Astrocyte of the cerebellum (primary cell): ENCODE data around the gene RPLP2.

ENCODE experiments used
- DNase-seq: peaks from one replicate; pipeline ENCODE4 v3.0.0-alpha.2; 2011; ENCODE audit warnings: low read depth
- H3K4me3 ChIP-seq: 2 replicates; pipeline ENCODE4 v1.5.1; 2011; ENCODE audit warnings: mild to moderate bottlenecking, low read depth, low read length, moderate library complexity
- CTCF ChIP-seq: IDR thresholded peaks from 2 replicates; pipeline ENCODE4 v1.5.1; 2012; ENCODE audit warnings: low read length, low read depth, moderate library complexity, mild to moderate bottlenecking; ENCODE audit errors: missing control alignments
- in situ Hi-C: cut with HindIII; loops from 2 replicates; pipeline ENCODE4 v1.10.0; 2017; ENCODE audit warnings: low sequenced_read_pairs

The RPLP2 gene

GRCh38 chr11:787084-787675 is 22.6 kb upstream of the RPLP2 start:
- H3K4me3 ChIP-seq, result no peak overlapping the region
- no peak for TF ChIP-seq CTCF
- DNase-seq, result no peak
- in situ Hi-C loops, result no loop called here

- no peak for DNase-seq
- no peak for TF ChIP-seq CTCF
- in situ Hi-C loops, result no loop called here
These were observed 21.6 kb upstream of the RPLP2 start for GRCh38 chr11:788009-788640.

DNA sequence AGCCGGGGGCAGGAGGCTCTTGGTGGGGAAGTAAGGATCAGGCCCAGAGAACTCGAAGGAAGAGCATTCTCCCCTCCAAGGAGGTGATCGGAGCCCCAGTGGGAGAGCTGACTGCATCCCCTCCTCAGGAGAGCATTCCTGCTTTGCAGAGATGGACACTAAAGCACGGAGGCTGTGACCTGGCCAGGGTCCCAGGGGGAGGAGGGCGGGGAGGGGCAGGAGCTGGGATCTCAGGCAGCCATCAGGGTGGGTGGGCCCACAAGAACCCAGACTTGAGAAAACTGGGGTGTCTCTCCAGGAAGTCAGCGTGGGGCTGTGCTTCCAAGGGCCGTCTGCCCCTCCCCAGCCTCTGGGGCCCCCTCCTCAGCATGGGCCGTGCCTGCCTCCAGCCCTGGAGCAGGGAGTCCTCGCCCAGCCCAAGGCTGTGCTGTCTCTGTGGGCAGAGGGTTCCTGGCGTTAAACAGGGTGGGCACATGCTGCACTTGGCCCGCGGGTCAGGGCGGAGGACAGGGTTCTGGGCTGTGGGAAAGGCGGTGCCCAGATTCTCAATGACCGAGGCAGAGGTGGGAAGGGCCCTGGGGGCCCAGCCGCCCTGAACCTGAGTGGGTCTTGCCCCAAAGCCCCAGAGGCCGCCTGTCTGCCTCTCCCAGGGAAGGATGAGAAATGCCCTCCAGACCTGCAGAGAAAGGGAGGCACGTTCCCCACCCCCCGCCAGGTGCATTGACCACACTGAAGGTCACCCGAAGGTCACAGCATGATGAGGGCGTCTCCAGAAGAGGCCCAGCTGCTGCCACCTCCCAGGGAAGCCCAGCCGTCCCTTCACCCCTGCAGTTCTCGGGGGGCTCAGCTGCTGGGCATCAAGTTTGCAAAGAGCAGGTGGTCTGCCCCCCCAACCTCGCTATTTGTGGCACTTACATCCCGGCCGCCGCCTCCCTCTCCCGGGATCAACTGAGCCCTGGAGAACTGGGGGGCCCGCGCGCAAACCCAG is 20.5 kb upstream of the RPLP2 start:
- peak overlapping the region; percentile 28 for H3K4me3 ChIP-seq
- in situ Hi-C loops, result no loop called here

More at GRCh38 chr11:788009-788640, 21.6 kb upstream of the RPLP2 start:
- no peak overlapping the region for H3K4me3 ChIP-seq

DNA sequence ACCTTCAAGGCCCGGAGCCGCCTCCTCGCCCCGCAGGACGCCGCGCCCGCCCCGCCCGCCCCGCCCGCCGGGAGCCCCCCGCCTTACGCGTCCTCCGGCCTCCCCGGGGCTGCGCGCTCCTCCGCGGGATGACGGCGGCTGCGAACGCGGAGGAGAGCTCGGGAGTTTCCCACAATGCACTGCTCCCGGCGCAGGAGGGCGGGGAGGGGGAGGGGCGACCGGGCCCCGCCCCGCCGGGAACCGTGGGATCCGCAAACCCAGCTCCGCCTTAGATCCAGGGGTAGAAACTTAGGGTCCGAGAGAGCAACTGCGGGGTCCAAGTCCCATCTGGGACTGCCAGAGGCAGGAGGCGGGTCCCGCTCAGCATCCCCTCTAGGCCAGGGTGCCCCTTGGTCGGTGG is 19.8 kb upstream of the RPLP2 start, which contains the start of gene CEND1:
Gene CEND1, minus strand, starts transcription at position 148 of the 400 bp plus-strand sequence. CDS start 1,514 bp downstream, outside the sequence.
- TF ChIP-seq CTCF, result no peak
- H3K4me3 ChIP-seq, result peak within 1 kb of the TSS; percentile 28
- no peak for DNase-seq
- in situ Hi-C loops, result no loop called here

More for the DNA sequence above, 20.5 kb upstream of the RPLP2 start:
- TF ChIP-seq CTCF, result no peak
- no peak for DNase-seq

DNA sequence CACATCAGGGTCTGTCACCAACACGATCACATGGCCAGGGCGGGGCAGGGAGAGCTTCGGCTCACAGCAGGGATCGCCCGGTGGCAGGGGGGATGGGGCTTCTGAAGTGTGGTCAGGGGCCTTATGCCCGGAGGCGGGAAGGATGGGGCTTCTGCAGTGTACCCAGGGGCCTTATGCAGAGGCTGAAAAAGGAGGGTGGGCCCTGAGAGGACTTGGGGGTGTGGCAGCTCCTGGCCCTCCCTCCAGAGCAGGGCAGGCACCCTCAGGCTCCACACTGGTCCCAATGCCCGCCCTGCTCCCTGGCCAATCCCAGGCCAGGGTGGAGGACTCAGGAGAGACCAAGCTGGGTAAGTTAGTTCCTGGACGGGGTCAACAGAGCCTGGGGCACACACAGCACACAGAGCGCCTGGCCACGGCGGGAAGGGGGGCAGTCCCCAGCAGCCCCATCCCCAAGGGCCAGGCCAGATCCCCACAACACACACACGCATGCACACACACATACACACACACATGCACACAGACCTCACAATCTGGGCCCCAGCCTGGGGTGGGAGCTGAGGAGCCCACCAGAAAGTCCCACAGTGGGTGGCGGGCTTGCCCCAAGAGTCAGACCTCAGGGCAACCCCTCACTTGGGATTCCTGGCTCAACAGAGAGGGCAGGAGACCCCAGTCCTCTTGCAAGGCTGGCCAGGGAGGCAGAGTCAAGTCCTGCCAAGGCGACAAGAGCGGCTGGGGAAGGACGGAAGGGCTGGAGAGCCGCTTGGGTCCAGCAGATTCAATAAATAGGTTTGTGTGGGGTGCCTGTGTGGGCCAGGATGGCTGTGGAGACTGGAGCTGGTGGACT is 18.8 kb upstream of the RPLP2 start:
- TF ChIP-seq CTCF, result no peak
- no peak overlapping the region for H3K4me3 ChIP-seq
- DNase-seq, result no peak
- in situ Hi-C loops, result no loop called here
